NCI-H1417 treated with DMSO at 0.1 percent for 48 hours (cell line): ENCODE measurements around the gene RNF213.

Source experiments
- DNase-seq: peaks from one replicate; lab custom pipeline; 2025; lab: John Stamatoyannopoulos, UW

The RNF213 gene

DNA sequence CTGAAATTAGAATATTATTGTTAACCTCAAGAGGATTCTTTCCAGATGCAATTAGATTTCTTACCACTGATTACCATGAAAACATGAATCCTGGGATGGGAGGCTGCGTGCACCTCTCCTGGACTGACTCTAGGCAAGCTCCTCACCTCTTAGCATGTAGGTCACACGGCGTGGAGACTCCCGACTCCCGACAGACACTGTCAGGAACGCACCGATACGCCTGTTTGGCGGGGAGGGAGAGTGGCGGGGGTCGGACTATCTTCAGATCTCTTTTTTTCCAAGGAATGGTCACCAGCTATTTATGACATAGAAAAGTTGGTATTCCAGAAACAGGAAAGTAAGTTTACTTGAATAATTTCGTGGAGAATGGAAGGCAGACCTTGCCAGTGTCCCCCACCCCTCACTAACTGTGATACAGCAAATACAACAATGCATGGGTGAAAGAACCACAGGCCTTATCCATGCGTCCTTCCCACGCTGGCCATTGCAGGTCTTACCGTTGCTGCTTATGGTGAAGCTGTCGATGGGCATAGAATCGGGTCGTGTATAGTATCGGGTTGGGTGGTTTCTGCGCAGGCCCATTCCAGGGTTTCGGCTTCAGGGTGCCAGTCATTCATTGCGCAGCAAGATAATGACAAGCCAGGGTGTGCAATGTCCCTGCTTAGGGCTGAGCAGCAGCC, 91.7 kb downstream of the RNF213 start:
- DNase-seq, result no peak

- DNase-seq, result no peak
These were observed 92.5 kb downstream of the RNF213 start for GRCh38 chr17:80352991-80353665.

DNA sequence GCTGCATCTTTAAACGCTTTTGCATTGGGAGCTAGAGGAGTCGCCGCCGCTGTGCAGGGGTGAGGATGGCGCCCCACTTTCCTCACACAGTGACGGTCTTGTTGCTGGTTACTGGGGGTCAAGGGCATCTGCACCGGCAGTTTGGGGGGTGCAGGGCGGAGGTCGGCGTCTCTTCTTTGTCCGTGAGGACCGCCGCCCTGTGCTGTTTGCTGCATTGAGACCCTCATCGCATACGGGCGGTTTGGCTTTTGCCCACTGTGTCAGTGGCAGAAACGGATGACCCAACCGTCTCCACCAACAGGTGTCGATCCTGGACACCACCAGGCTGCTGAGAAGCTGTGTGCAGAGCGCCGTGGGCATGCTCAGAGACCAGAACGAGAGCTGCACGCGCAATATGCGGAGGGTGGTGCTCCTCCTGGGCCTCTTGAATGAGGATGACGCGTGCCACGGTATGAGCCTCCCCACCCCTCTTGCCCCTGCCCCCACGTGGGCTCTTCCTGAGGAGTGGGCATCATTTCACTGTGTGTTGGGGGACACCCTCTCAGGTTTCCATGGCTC, 93.1 kb downstream of the RNF213 start:
- DNase-seq, result no peak

DNA sequence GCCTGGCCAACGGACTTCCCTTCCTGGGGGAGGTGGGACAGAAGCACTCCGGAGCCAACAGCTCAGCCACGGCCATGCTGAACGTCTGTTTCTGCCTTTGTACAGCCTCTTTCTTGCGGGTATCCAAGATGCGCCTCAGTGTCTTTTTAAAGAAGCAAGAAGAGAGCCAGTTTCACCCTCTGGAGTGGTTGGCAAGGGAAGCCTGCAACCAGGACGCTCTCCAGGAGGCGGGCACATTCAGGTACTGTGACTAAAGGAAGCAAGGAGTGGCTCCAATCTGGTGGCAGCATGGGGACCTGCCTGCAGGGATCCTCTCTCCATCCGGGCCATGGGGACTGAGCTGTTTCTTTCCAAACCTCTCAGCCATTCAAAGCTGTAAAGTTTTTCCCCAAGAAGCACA, 93.7 kb downstream of the RNF213 start:
- no peak for DNase-seq

DNA sequence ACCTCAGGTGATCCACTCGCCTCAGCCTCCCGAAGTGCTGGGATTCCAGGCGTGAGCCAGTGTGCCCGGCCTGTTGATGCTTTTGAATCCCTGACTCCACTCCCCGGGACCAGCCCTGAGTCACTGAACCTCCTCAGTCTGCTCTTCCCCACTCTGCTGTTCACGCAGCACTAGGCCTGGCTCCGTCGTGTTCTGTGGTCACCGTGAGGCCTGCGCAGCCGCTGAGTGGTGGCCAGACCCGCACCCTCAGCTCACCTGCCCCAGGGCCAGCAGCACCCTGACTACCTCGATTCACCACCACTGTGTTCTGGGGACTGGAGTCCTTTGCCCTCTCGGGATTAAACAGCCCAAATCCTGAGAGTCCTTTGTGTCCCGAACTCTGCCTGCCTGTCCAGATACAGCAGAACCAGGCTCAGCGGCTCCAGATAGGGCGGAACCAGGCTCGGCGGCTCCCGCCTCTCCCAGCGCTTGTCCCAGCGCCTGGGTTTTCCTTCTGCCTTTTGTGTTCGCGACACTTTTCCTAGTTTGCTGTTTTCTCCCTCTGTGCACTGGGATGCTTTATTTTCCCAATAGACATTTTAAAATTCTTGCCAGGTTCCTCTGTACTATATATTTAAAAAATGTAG, 95.7 kb downstream of the RNF213 start:
- no peak for DNase-seq

- no peak for DNase-seq
These were observed 97.5 kb downstream of the RNF213 start for GRCh38 chr17:80358131-80358530.

DNA sequence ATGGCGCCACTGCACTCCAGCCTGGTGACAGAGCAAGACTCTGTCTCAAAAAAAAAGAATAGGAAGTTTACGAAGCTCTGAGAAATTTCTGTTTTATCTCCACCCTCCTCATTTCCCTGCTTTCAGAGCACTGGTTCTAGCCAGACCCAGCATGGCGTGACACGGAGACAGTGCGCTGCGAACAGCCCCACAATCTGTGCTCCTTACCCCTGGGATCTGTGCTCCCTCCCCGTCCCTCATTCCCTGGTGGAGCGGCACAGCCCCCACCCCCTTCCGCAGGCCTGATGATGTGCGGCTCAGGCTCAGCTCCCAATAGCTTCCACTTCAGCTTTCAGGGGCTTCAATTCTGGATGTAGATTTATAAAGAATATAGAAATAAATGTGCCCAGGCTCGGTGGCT, 98.2 kb downstream of the RNF213 start:
- DNase-seq, result no peak

DNA sequence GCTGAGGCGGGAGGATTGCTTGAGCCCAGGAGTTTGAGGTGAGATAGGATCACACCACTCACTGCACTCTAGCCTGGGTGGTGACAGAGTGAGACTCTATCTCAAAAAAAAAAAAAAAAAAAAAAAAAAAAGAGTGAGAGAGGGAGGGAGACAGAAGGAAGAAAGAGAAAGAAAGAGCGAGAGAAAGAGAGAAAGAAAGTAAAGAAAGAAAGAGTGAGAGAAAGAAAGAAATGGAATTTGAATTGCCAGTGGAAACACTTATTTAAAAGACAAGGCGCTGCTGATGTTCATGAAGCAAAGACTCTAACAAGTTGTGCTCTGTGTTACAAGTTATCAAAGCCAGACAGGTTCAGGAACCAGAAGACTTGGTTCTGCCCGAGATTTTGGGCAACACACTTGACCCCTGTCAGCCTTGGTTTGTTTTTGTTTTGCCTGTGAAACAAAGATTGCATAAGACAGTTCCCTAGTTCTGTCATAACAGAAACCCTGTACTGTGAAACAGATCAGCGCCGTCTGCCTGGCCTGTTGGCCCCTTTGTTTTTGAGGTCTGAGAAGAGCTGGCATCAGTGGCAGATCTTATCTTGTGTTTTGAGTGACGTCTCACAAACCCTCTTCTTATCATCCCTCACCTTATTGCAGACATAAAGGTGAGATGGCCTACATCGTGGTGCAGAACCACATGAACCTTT, 98.9 kb downstream of the RNF213 start:
- no peak for DNase-seq

- DNase-seq, result no peak
These were observed 99.7 kb downstream of the RNF213 start for GRCh38 chr17:80360396-80360795.

- no peak for DNase-seq
These were observed 101.0 kb downstream of the RNF213 start for GRCh38 chr17:80361495-80362220.

GRCh38 chr17:80362428-80363119, 101.9 kb downstream of the RNF213 start:
- DNase-seq, result no peak

DNA sequence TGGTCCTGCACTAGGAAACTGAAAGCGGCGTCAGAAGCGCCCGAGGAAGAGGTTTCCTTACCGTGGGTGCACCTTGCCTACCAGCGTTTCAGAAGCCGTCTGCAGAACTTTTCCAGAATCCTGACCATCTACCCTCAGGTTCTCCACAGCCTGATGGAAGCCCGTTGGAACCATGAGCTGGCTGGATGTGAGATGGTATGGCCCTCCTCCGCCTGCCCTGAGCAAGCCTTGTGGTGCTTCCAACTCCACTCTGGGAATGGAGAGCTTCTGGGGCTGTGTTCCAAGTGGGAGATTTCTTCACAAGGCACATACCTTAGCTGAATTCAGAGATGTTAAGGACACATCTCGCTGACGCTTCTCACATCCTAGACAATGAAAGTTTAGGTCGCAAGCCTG, 102.5 kb downstream of the RNF213 start:
- DNase-seq, result no peak

DNA sequence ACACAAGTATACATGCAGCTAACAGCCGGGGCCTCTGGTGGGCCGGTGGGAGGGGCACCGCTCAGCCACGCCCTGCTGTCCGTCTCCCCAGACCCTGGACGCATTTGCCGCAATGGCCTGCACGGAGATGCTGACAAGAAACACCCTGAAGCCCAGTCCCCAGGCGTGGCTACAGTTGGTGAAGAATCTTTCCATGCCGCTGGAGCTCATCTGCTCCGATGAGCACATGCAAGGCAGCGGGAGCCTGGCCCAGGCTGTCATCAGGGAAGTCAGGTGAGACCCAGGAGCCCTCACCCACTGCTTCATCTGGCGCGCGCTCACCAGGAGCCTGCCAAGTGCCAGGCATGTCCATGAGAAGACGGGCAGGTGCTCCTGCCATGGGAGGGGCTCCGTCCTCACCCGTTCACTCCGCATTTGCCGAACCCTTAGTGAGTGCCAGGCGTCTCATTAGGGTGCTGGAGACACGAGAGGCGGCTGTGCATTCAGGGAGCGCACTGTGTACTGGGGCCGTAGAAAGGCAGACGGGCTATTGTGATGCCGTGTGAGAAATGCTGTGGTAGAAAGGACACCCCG, 103.0 kb downstream of the RNF213 start:
- no peak for DNase-seq

- no peak for DNase-seq
These were observed 103.5 kb downstream of the RNF213 start for GRCh38 chr17:80364091-80364691.

DNA sequence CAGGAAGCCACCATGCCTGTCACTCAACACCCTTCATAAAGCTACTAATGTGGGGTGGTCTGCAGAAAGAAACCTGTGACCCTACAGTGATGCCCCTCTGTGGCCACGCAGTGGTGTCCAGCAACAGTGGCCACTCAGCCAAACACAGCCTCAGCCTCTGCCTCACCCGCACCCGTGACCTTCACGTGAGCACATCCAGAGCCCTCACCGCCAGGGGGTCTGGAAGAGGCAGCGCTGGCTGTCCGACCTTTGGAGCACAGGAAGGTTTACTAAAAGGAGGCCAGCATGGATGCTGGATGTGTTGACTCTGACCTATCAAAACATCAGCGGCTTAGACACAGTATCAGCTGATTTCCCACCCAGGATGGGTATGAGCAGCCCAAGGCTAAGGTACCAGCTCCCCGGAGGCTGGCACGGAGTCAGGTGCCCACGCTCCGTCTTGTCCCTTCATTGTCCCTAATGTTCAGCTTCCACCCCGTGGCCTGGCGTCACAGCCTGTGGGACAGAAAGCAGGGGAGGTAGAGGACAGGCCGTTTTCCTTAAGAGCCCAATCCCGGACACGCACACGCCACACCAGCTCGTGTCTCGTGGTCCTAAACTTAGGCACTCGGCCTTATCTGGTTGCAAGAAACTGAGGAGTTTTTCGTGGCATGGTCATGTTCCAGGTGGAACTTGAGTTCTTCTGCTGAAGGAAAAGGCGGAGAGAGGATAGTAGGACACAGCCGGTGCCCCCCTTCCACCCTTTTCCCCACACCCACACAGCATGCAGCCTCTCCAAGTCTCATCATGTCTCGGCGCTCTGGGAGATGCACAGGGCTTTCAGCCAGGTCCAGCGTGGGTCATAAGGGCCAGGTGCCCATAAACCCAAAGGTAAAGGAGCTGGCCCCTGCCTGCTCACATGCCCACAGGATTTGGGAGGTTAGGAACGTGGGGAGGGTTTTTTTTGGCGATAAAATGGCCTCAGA, 104.6 kb downstream of the RNF213 start:
- no peak for DNase-seq

DNA sequence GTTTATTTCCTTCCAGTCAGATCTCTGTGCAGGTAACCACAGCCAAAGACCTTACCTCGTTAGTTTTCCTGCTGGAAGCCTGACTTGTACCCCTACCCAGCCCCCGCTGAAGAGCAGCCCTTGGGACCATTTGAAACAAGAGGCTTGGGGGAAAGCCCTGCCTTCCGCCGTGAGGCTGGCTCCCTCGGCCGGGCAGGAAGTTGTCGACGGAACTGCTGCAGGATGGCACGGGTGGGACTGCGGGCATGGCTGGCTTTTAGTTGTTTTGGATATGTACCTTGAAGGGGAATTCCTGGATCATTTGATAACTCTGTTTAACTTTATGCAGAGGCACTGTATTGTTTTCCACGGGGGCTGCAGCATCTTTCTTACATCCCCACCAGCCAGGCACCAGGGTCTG, 105.3 kb downstream of the RNF213 start:
- no peak for DNase-seq

- DNase-seq, result no peak
These were observed 106.9 kb downstream of the RNF213 start for GRCh38 chr17:80367503-80367902.

DNA sequence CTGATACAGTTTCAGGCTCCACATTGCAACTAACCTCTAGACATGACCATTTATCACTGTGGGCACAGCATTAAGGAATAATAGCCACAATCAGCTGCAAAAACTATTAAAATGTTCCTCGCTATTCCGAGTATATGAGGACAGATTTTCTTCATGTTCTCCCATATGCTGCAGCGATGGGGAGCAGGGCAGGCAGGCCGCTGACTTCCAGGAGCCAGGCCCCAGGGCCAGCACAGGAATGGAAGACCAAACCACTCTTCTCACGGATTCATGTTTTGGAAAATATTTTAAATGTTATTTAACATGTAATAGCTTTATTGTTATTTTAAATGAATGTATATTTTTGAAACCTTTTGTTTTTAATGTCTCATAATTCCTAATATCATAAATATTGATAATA, 110.5 kb downstream of the RNF213 start:
- DNase-seq, result no peak

DNA sequence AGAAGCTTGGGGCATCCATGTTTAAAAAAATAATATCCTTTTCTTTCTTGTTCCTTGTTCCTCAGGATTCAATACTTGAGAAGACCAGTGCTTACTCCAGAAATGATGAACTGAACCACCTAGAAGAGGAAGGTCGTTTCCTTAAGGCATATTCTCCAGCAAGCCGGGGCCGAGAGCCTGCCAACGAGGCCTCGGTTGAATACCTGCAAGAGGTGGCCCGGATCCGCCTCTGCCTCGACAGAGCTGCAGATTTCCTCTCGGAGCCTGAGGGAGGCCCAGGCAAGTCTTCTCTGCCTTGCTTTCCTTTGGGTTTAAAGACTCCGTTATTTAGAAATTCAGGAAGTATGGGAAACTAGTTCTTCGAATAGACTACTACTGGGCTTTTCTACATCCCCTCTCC, 111.8 kb downstream of the RNF213 start:
- no peak for DNase-seq
